T-helper 17 cell (primary cell): ENCODE results near the gene MTO1. TPM values are rescaled to one million over a fixed set of nuclear protein-coding genes. Genes with fewer than 3 reads are reported as not detected.
"Not testable (repeated sequence)": the region's sequence is repeated elsewhere in the genome, so short reads cannot be mapped to it uniquely, and the experiment has no call there.

Experiments
- ATAC-seq: fragments of 150-1000 bp; cut with Tn5 transposase; 2 replicates; pipeline ENCODE4 v1.10.0; 2021; ENCODE audit warnings: mild to moderate bottlenecking, moderate library complexity
- DNase-seq, 3 donors: peaks; one replicate each; pipeline versions ENCODE4 v3.0.0 to v3.0.0-alpha.2; 2020 to 2021
- H3K9me3 ChIP-seq: one replicate; pipeline ENCODE4 v1.7.0; 2013; ENCODE audit warnings: low read length, mild to moderate bottlenecking; ENCODE audit not compliant: control insufficient read depth, poor library complexity, severe bottlenecking
- H3K27ac Mint-ChIP-seq: one replicate; pipeline ENCODE4 v1.8.0; 2022; ENCODE audit warnings: mild to moderate bottlenecking, moderate library complexity, mixed read lengths
- H3K27me3 Mint-ChIP-seq: one replicate; pipeline ENCODE4 v1.8.0; 2022; ENCODE audit warnings: mixed read lengths
- H3K36me3 Mint-ChIP-seq: one replicate; pipeline ENCODE4 v1.8.0; 2022; ENCODE audit warnings: low read depth, mixed read lengths
- H3K4me1 Mint-ChIP-seq: one replicate; pipeline ENCODE4 v1.8.0; 2022; ENCODE audit warnings: mild to moderate bottlenecking, mixed read lengths
- H3K4me3 Mint-ChIP-seq: one replicate; pipeline ENCODE4 v1.8.0; 2022; ENCODE audit warnings: mild to moderate bottlenecking, moderate library complexity, mixed read lengths
- total RNA-seq, 4 donors: library from RNA in 2 of 4; stranded (reverse) in 2 of 4; gene quantifications; one replicate each; pipeline ENCODE4 v1.2.3 and lab custom pipeline; 2022 to 2026

Gene MTO1
- total RNA-seq, 2 donors from 2014 or later = 37.1 to 47.4 TPM

DNA sequence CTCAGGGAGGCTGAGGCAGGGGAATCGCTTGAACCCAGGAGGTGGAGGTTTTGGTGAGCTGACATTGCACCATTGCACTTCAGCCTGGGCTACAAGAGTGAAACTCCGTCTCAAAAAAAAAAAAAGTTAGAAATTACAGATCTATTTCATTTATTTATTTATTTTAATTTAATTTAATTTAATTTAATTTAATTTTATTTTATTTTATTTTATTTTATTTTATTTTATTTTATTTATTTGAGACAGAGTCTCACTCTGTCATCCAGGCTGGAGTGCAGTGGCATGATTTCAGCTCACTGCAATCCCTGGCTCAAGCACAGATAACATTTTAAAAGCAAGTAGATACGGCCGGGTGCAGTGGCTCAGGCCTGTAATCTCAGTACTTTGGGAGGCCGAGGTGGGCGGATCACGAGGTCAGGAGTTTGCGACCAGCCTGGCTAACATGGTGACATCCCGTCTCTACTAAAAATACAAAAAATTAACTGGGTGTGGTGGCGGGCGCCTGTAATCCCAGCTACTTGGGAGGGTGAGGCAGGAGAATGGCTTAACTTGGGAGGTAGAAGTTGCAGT lies 93.9 kb downstream of the MTO1 start:
- ATAC-seq, H3K36me3 Mint-ChIP-seq, H3K27ac Mint-ChIP-seq, H3K27me3 Mint-ChIP-seq, H3K4me3 Mint-ChIP-seq, DNase-seq, H3K9me3 ChIP-seq, H3K4me1 Mint-ChIP-seq: not testable (repeated sequence)

GRCh38 chr6:73556836-73557235 lies 95.3 kb downstream of the MTO1 start:
- peak overlapping the region; percentile 39 for H3K27ac Mint-ChIP-seq
- no peak for DNase-seq
- H3K4me3 Mint-ChIP-seq = no peak overlapping the region
- no peaks in the 10 kb centered on the region for H3K27me3 Mint-ChIP-seq
- no peaks in the 10 kb centered on the region for H3K9me3 ChIP-seq
- H3K4me1 Mint-ChIP-seq = peaks cover 3% of the 10 kb centered on the region
- no peaks in the 10 kb centered on the region for H3K36me3 Mint-ChIP-seq
- no peak for ATAC-seq

Other genes starting within 250 kb of the MTO1 start
- not detected for gene KHDC1L, start 236.2 kb upstream of the MTO1 start, total RNA-seq
- 1 to 10 TPM in 1 of 2 donors, under 1 TPM in 1; 0.52 to 3.1 TPM for gene KHDC1, start 198.5 kb upstream of the MTO1 start, total RNA-seq
- not detected for gene DPPA5, start 107.5 kb upstream of the MTO1 start, total RNA-seq
- not detected for gene KHDC3L, start 99.1 kb upstream of the MTO1 start, total RNA-seq
- gene OOEP, start 91.8 kb upstream of the MTO1 start, total RNA-seq = under 1 TPM in 1 of 2 donors, not detected in 1; 0.40 TPM
- 1 to 10 TPM; 1.2 to 2.0 TPM for gene DDX43, start 66.9 kb upstream of the MTO1 start, total RNA-seq
- 10 to 100 TPM; 18.9 to 21.4 TPM for gene CGAS, start 9.4 kb upstream of the MTO1 start, total RNA-seq
- gene EEF1A1, start 59.3 kb downstream of the MTO1 start, total RNA-seq = over 10,000 TPM; 15,315 to 15,954 TPM
- gene SLC17A5, start 192.3 kb downstream of the MTO1 start, total RNA-seq = 1 to 10 TPM; 6.6 to 9.2 TPM
- gene CD109, start 234.5 kb downstream of the MTO1 start, total RNA-seq = under 1 TPM; 0.30 to 0.83 TPM